HG03521 (cell line): ENCODE measurements around the gene DACT2.
"Not testable (repeated sequence)": the region's sequence is repeated elsewhere in the genome, so short reads cannot be mapped to it uniquely, and the experiment has no call there.

ENCODE experiments used
- ATAC-seq: cut with Tn5 transposase; IDR thresholded peaks from one replicate; pipeline ENCODE4 v1.9.1; 2021; ENCODE audit warnings: mild to moderate bottlenecking, moderate library complexity; ENCODE audit not compliant: unreplicated experiment

Gene DACT2

GRCh38 chr6:168269455-168270243, 49.9 kb downstream of the DACT2 start:
- ATAC-seq: no peak

DNA sequence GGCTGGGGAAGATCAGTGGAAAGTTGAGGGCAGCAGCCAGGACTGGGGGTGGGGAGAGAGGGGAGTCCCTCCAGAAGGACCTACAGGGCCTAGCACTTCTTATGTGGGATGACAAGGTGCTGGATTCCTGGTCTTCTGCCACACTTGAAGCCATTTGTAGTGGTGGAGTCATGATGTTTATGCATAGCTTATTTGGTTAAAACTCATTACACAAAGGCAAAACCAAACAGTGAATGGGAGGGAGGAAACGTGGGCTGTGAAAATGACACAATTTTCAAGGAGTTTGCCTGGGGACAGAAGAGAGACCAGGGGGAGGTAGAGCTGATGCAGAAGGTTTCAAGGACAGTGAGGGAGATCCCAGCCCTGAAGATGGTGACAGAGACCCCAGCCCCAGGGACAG, 50.8 kb downstream of the DACT2 start:
- ATAC-seq: no peak

GRCh38 chr6:168267779-168268178, 51.8 kb downstream of the DACT2 start:
- ATAC-seq: not testable (repeated sequence)

- ATAC-seq: no peak
Measured at GRCh38 chr6:168265827-168266815, 53.5 kb downstream of the DACT2 start.

DNA sequence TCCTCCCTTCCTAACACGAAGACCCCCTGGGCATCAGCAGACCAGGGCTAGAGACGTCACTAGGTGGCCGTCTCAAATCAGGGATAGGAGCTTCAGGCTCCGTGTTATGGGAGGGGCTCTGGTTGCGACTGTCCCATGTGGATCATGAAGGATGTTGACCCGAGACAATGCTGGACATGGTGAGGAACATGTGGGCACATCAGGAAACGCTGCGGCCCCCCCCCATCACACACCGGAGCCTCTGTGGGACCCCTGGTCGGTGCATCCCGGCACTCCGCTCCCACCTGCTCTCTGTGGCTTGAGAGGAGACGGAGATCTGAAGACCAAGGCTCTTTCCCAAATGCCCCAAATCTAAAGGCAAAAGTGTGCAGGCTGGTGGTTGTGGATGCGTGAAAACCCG, 54.2 kb downstream of the DACT2 start:
- ATAC-seq: no peak

DNA sequence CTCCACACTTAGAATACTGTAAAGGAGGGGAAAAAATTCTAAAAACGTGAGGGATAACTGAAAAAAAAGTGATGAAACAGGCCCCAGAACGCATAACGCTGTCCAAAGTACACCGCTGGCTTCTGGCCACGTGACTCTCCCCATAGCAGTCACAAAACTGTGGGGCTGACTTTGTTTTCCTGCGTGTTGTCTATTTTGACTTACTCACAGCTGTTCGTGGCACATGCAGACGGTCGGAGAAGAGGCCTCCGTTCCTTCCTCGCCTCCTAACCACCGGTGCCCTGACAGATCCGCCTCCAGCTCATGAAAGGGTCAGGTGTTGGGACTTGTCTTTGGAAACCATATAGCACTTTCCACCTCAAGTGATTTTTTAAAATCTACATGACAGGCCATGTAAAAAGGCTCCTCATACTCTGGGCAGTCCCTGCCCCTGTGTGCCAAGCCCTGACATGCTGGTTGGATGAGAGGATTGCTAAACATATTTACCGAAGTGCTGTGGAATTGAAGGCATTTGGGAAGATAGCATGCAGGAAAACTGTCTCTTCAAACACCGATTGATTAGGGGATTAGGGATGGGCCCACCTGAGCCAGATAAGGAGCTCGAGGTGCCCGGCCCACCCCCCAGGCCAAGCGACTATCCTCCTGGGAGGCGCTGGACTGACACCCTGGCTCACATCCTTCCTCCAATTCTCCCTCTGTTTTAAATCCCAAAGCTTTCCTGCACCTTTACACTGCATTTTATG, 54.8 kb downstream of the DACT2 start:
- no peak for ATAC-seq

DNA sequence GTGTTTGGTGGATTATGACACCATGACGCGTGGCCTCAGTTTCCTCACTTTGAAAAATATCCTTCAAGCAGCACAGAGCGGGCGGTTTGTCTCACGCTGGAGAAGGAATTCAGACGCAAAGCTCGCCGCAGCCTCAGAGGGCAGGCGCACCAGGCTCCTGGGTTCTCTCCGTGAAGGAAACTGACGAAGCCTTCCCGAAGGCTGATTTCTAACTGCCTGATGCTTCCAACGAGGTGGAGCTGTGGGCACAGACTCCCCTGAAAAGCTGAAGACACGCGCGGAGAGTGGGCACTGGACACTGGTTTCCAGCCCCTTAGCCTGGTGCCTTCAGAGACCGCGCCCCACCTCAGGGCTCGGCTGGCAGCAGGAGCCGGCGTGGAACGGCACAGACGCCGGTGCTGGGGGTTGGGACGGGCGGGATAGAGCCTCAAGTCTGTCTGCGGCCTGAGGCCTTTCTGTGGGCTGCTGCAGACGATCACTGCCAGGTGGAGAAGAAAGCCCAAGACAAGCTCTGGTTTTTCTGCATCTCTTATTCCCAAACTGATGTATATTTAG, 56.1 kb downstream of the DACT2 start:
- no peak for ATAC-seq

DNA sequence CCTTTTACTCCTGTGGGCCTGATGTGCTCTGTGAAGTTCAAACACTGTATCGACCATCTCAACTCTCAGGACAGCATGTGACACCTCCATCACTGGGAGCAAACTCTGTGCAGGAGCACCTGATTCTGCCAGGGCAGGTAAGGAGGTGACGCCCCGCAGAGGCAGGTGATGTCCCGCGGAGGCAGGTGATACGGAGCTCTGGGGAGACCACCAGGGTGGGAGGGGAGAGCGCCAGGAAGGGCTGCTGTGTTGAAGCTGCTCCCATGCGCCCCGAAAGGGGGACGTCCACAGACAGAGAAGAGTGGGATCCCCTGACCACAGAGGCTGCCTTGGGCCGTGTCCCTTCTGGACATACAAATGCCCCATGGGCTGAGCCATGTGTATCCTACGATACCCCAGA, 58.3 kb downstream of the DACT2 start:
- no peak for ATAC-seq

DNA sequence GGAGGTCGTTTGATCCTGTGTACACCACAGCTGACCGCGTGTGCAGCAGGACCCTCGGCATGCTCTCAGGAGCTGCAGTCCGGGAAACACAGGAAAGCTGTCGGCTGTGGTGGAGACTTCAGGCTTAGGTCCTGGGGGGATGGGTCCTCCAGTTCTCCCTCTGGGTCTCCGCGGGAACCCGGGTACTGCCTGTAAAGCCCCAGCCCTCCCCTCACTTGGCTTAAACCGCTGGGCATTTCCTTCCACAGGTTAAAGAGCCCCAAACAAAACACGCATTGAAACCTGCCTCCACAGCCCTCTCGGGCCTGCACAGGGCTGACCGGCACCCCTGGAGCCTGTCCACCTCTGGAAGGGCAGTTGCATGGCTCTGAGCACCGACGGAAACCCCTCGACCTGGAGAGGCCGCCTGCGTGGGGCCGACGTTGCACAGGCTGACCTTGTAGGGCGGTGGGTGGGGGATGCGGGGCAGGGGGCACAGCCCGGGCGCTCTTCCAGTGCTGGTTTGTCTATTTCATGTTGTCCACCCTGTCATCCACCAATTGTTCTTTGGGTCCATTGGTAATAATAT, 59.1 kb downstream of the DACT2 start:
- ATAC-seq: no peak

GRCh38 chr6:168258795-168259194, 60.8 kb downstream of the DACT2 start:
- ATAC-seq: no peak

DNA sequence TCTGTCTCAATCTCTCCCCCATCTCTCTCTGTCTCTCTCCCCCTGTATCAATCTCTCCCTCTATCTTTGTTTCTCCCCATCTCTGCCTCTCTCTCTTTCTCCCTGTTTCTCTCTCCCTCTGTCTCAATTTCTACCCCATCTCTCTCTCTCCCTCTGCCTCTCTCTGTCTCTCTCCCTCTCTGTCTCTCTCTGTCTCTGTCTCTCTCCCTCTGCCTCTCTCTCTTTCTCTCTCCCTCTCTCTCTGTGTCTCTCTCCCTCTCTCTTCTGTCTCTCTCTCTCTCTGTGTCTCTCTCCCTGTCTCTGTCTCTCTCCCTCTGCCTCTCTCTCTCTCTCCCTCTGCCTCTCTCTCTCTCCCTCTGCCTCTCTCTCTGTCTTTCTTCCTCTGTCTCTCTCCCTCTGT, 62.6 kb downstream of the DACT2 start:
- ATAC-seq: no peak
